Astrocyte of the hippocampus (primary cell): ENCODE measurements around the gene SCGN.
"Not testable (repeated sequence)": the region's sequence is repeated elsewhere in the genome, so short reads cannot be mapped to it uniquely, and the experiment has no call there.

ENCODE experiments used
- DNase-seq: peaks from one replicate; pipeline ENCODE4 v3.0.0; 2011; ENCODE audit warnings: low read depth, low spot score

SCGN gene

DNA sequence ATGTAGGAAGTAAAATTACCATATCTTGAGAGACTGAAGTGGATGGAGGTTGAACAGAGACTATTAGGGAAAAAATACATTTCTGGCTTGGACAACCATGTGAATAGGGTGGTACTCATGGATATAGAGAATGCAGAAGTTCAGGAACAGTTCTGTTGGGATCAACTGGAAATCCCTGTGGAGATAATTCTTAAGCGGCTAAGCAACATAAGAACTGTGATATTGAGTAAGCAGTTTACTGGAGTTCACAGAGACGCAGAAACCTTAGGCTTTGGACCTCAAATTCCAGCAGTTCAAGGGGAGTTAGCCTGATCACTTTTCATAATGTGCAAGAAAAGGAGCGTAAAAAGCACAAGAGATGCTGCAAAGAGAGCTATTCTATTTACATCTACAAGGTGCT lies 78.9 kb downstream of the SCGN start:
- no peak for DNase-seq

DNA sequence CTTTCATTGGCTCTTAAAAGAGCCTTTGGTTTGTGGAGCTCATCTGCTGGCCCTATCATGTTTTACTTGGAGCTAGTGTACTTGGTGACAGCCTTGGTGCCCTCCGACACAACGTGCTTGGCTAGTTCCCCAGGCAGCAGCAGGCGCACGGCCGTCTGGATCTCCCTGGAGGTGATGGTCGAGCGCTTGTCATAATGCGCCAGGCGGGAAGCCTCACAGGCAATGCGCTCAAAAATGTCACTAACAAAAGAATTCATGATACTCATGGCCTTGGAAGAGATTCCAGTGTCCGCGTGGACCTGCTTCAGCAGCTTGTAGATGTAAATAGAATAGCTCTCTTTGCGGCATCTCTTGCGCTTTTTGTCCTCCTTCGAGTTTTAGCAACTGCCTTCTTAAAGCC lies 79.7 kb downstream of the SCGN start:
- no peak for DNase-seq

DNA sequence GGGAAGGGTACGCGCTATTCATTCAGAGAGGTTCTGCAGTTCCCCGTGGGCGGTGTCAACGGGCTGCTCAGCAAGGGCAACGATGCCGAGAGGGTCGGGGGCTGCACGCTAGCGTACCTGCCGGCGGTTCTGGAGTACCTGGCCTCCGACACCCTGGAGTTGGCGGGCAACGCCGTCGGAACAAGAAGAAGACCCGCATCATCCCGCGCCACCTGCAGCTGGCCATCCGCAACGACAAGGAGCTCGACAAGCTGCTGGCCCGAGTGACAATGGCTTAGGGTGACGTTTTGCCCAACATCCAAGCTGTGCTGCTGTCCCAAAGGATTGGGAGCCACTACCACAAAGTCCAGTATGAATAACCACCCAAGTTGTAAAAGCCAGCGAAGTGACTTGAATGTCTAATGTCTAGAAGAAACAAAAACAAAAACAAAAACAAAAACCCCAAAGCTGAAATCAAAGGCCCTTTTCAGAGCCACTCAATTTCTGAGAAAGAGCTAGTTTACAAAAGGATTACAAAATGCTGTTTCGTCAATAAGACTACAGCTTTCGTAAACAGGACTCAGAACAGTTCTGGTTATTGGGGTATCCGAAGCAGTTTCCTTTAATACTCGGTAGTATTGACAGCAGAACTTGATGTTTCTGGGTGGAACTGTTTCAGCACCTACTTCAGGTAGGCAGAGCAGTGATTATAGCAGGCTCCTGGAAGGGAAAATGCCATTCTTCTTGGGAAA lies 80.6 kb downstream of the SCGN start:
- DNase-seq = no peak

DNA sequence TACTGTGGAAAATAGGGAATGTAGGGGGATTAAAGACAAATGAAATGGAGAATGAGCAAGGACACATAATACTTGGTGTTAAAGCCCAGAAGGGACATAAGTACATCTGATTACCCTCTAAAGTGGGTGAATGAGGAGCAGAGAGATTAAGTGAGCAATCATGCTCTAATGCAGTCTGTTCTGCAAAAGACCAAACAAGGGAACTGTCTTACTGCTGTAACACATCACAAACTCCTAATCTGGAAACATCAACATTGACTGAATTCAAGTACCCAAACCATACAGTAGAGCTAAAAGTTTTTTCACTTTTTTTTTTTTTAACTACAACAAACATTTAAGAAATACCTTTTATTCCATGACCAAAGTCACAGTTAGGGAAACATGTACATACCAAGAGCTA lies 83.2 kb downstream of the SCGN start:
- no peak for DNase-seq

DNA sequence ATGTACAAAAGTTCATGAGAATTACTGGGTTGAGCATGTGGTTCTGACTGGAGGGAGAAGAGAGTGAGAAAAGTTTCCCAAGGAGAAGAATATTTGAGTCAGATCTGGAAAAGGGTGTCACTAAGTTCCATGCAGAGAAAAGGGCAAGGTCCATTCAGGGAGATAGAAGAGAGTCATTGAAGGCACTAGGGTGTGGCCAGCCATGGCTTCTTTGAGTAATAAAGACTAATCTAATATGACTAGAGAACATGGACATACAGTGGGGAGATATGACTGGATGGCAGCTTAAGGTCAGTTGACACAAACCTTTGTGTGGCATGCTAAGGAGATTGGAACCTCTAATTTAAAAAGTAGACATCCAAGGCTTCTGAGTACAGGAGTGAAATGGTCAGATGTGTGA lies 91.9 kb downstream of the SCGN start:
- no peak for DNase-seq

DNA sequence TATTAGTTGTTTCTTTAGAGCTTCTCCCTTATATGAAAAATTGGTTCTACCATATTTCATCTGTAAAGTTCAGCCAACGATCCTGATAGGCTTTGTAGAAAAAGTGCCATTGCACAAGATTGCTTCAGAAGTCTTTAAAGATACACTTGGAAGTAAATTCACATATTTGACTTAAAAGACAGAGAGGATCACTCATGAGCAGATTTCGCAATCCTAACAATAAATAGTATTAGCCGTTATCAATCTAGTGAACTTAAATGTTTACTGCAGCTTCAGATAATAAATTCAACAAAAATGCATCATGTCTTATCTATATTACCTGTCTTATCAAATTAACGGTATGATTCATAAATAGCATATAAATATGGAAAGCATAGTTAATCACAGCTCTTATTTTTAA lies 93.8 kb downstream of the SCGN start:
- DNase-seq = no peak

DNA sequence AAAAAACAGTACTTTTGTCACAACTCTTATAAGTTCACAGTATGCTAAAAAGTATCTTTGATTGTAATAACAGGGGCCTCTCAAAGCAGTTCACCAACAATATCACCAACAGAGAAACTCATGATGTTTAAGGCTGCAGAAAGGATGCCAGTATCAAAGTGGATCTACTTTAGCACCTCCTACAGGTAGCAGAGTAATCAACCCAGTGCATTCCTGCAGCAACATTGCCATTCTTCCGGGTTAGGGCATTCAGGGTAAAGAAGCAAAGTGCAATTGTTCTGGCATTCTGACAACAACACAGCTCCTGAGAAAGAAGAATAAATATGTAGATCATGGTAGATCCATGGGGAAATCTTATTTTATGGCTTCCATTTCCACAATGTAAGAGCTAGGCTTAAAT lies 95.0 kb downstream of the SCGN start:
- no peak for DNase-seq

DNA sequence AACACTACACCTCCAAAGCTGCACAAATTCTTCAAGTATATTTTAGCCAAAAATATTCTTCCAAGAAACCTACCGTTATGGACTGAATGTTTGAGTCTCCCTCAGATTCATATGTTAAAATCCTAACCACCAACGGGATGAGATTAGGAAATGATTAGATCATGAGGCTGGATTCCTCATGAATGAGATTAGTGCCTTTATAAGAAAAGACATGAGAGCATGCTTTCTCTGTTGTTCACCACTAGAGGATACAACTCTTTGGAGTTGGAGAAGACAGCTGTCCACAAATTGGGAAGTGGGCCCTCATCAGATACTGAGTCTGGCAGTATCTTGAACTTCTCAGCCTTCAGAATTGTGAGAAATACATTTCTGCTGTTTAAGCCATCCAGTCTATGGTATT lies 95.5 kb downstream of the SCGN start:
- no peak for DNase-seq

DNA sequence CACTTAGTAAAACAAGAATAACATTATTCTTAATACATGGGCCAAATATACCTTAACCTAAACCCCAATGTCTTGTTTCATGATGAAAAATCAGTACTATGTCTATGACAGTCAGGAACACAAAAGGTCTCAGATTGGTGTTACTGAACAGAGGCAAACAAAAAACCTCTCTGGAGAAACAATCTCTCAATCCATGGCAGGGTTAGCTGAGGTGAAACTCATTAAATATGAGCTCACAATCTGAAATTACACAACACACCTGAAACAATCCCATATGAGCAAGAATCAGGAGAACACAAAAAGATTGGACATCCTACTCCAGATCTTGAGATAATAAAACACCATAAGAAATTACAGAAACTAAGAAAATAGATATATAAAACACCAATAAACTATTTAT lies 96.0 kb downstream of the SCGN start:
- DNase-seq = no peak

DNA sequence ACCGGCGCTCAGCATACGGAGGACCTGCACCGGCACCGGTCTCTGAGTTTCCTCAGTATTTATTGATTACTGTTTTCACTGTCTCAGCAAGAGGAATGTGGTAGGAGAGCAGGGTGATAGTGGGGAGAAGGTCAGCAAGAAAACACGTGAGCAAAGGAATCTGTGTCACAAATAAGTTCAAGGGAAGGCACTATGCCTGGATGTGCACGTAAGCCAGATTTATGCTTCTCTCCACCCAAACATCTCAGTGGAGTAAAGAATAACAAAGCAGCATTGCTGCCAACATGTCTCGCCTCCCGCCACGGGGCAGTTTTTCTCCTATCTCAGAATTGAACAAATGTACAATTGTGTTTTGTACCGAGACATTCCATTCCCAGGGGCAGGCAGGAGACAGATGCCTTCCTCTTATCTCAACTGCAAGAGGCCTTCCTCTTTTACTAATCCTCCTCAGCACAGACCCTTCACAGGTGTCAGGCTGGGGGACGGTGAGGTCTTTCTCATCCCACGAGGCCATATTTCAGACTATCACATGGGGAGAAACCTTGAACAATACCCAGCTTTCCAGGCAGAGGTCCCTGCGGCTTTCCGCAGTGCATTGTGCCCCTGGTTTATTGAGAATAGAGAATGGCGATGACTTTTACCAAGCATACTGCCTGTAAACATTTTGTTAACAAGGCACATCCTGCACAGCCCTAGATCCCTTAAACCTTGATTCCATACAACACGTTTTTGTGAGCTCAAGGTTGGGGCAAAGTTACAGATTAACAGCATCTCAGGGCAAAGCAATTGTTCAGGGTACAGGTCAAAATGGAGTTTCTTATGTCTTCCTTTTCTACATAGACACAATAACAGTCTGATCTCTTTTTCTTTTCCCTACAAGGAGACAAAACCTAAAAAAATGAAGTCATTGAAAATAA lies 96.8 kb downstream of the SCGN start:
- DNase-seq = not testable (repeated sequence)

DNA sequence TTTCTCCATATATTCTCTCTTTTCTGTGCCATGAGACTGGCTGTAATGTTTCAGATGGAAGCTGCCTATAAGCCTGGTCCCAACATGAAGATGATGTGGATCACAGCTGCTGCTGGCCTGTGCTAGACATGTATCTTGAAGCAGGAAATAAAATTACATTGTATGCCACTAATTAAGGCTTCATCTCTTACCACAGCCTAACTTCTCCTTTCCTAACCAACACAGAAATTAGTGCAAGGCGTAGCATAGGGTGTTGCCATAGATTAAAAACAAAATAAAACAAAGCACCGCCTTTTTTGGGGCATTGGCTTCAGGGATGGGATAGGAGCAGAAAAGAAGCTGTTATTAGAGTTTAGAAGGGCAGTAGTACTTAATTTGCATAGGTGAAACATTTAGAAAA lies 97.8 kb downstream of the SCGN start:
- no peak for DNase-seq

DNA sequence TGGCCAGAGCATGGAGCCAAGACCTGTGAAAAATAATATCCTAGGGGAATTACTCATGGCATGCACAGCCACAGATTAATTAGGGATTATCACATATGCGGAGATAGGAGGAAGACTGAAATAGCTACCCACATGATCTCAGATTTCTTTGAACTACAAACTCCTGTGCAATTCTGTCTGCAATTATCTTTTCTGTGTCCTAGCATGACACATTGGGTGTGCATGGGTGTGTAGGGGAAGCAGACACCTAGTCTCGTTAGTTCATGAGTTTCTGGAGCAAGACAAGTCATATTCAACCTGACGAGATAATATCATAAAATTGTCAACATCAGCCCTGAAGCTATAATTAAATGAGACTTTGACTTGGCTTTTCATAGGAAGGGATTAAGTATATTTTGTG lies 98.9 kb downstream of the SCGN start:
- no peak for DNase-seq
